Upper lobe of left lung (tissue), 4 donors: Measurements from ENCODE around the gene PSD2.

Experiments used
- CTCF ChIP-seq, 6 experiments: fragments of 450-650 bp in 4 of 6; fragments of 200-600 bp in 2 of 6; sonication (generic) in 2 of 6; IDR thresholded peaks; one replicate each; pipeline ENCODE4 v1.5.1; 2016 to 2019; ENCODE audit warnings: antibody characterized with exemption in 6 of 6
- EP300 ChIP-seq, 4 donors: sonication (generic); formaldehyde crosslinking; IDR thresholded peaks; one replicate each; pipeline ENCODE4 v1.5.1; 2017; ENCODE audit warnings: antibody characterized with exemption in 4 of 4, control low read depth in 2 of 4

GRCh38 chr5:139849942-139850341 lies 54.3 kb downstream of the PSD2 start:
- TF ChIP-seq CTCF (IDR thresholded peaks at IDR 0.05) (no peak), EP300 (IDR thresholded peaks at IDR 0.05) (no peak)
